Prostate gland (tissue), 2 donors: Measurements from ENCODE around the gene ZNF219. TPM values are rescaled to one million over a fixed set of nuclear protein-coding genes. Genes with fewer than 3 reads are reported as not detected.

ENCODE experiments used
- DNase-seq: peaks from one replicate; pipeline ENCODE4 v3.0.0-alpha.2; 2019; ENCODE audit warnings: low spot score
- H3K27ac ChIP-seq, 2 donors: fragments of 200-600 bp; sonication (generic); 2 replicates each; pipeline ENCODE4 v1.5.1; 2017 to 2019
- H3K27me3 ChIP-seq: fragments of 200-600 bp; sonication (generic); replicated peaks from 2 replicates; pipeline ENCODE4 v1.5.1; 2019; ENCODE audit not compliant: insufficient read depth
- H3K36me3 ChIP-seq, 2 donors: fragments of 200-600 bp; sonication (generic); 1 replicate in 1 of 2; 2 replicates in 1 of 2; pipeline versions ENCODE4 v1.5.1 to v1.8.1; 2017 to 2019
- H3K4me1 ChIP-seq: fragments of 200-600 bp; sonication (generic); replicated peaks from 2 replicates; pipeline ENCODE4 v1.5.1; 2019
- H3K4me3 ChIP-seq, 2 donors: fragments of 200-600 bp; sonication (generic); 2 replicates each; pipeline ENCODE4 v1.5.1; 2017 to 2019
- H3K9me3 ChIP-seq: fragments of 200-600 bp; sonication (generic); 2 replicates; pipeline ENCODE4 v1.5.1; 2017
- CTCF ChIP-seq, 4 experiments: fragments of 200-600 bp in 2 of 4; fragments of 450-650 bp in 2 of 4; sonication (generic) in 2 of 4; IDR thresholded peaks; 1 replicate in 3 of 4; 2 replicates in 1 of 4; pipeline ENCODE4 v1.5.1; 2016 to 2019; ENCODE audit warnings: antibody characterized with exemption in 4 of 4, mild to moderate bottlenecking in 2 of 4, moderate library complexity in 2 of 4
- POLR2A ChIP-seq: fragments of 450-650 bp; IDR thresholded peaks from one replicate; pipeline ENCODE4 v1.6.1; 2016; ENCODE audit warnings: antibody characterized with exemption, mild to moderate bottlenecking
- POLR2AphosphoS5 ChIP-seq: sonication (generic); formaldehyde crosslinking; IDR thresholded peaks from one replicate; pipeline ENCODE4 v1.6.1; 2017; ENCODE audit warnings: antibody characterized with exemption
- WGBS: methylation state at CpG from one replicate; pipeline ENCODE4 v1.1.5; 2018; 5-methylcytosine and 5-hydroxymethylcytosine counted together
- intact Hi-C: fragments of 100-400 bp; cut with DNase I; formaldehyde crosslinking; loops from one replicate; pipeline ENCODE4 v1.14.2; 2022
- total RNA-seq, 2 donors: library from RNA; depleted of rRNA; stranded (reverse); fragments of >200 nt; gene quantifications; one replicate each; pipeline ENCODE4 v1.1.0, GENCODE V29; 2016

The ZNF219 gene
- total RNA-seq, 2 donors from 2014 or later, result 56.8 to 89.8 TPM

GRCh38 chr14:21092273-21093011 is 6.0 kb downstream of the ZNF219 start:
- H3K9me3 ChIP-seq, result no peaks in the 10 kb centered on the region
- peaks cover 0 to 3% of the 10 kb centered on the region in 2 donors for H3K36me3 ChIP-seq
- intact Hi-C loops, result loop anchor here (1.0 to 10.0 kb wide), 4 partner anchors 12 to 478 kb away; no protein-coding TSS in a partner anchor
- H3K27me3 ChIP-seq, result no peaks in the 10 kb centered on the region
- TF ChIP-seq POLR2A (peak; percentile 3), CTCF (IDR thresholded peaks at IDR 0.05) (peak; percentile 99 to 100 (median 100)), POLR2AphosphoS5 (peak; percentile 67)
- 47% methylated on average over 59 of the region's 59 CpGs for WGBS
- no peaks in the 10 kb centered on the region for H3K4me1 ChIP-seq
- no peak overlapping the region for H3K27ac ChIP-seq
- DNase-seq, result peak; percentile 77
- no peak overlapping the region for H3K4me3 ChIP-seq

- peaks cover 0 to 3% of the 10 kb centered on the region in 2 donors for H3K36me3 ChIP-seq
- H3K9me3 ChIP-seq, result no peaks in the 10 kb centered on the region
- no peak for TF ChIP-seq CTCF (IDR thresholded peaks at IDR 0.05)
- intact Hi-C loops, result loop anchor here (1.0 to 10.0 kb wide), 4 partner anchors 12 to 477 kb away; no protein-coding TSS in a partner anchor
- WGBS, result 88% methylated on average over 42 of the region's 42 CpGs
- H3K4me1 ChIP-seq, result no peaks in the 10 kb centered on the region
- DNase-seq, result no peak
- H3K4me3 ChIP-seq, result no peak overlapping the region
- no peak overlapping the region for H3K27ac ChIP-seq
- no peaks in the 10 kb centered on the region for H3K27me3 ChIP-seq
These were observed 6.6 kb downstream of the ZNF219 start for GRCh38 chr14:21091821-21092272.

- H3K27me3 ChIP-seq, result no peaks in the 10 kb centered on the region
- no peak for TF ChIP-seq POLR2AphosphoS5
- TF ChIP-seq CTCF (IDR thresholded peaks at IDR 0.05), result no peak
- TF ChIP-seq POLR2A, result no peak
- DNase-seq, result no peak
- intact Hi-C loops, result loop anchor here (5.0 to 10.0 kb wide), 2 partner anchors 74 to 476 kb away; no protein-coding TSS in a partner anchor
- H3K27ac ChIP-seq, result no peak overlapping the region
- H3K36me3 ChIP-seq, result peaks cover 0 to 3% of the 10 kb centered on the region in 2 donors
- 90% methylated on average over 44 of the region's 45 CpGs for WGBS
- no peaks in the 10 kb centered on the region for H3K9me3 ChIP-seq
- H3K4me3 ChIP-seq, result no peak overlapping the region
- no peaks in the 10 kb centered on the region for H3K4me1 ChIP-seq
These were observed 7.4 kb downstream of the ZNF219 start for GRCh38 chr14:21090940-21091663.

GRCh38 chr14:21090194-21090939 is 8.1 kb downstream of the ZNF219 start:
- no peaks in the 10 kb centered on the region for H3K4me1 ChIP-seq
- no peak overlapping the region for H3K4me3 ChIP-seq
- peaks cover 0 to 3% of the 10 kb centered on the region in 2 donors for H3K36me3 ChIP-seq
- no peak for DNase-seq
- TF ChIP-seq POLR2AphosphoS5, result no peak
- TF ChIP-seq CTCF (IDR thresholded peaks at IDR 0.05), result peak in 3 of 4 experiments; percentile 18 to 36 (median 31)
- H3K9me3 ChIP-seq, result no peaks in the 10 kb centered on the region
- WGBS, result 83% methylated on average over 27 of the region's 45 CpGs
- no peaks in the 10 kb centered on the region for H3K27me3 ChIP-seq
- no peak overlapping the region for H3K27ac ChIP-seq
- intact Hi-C loops, result loop anchor here (5.0 to 10.0 kb wide), 2 partner anchors 73 to 476 kb away; no protein-coding TSS in a partner anchor
